OCI-LY7 (cell line): ENCODE data around the gene RCOR1. TPM values are rescaled to one million over a fixed set of nuclear protein-coding genes. Genes with fewer than 3 reads are reported as not detected.

ENCODE experiments used
- BruUV-seq: library from RNA; stranded (reverse); fragments of 400-500 nt; replicated peaks from 2 replicates; lab custom pipeline; 2021; lab: Mats Ljungman, UMichigan
- CTCF ChIA-PET: fragments of 300-600 bp; sonication (Branson Sonifier 250); formaldehyde crosslinking; loops from one replicate; lab custom pipeline; 2022; ENCODE audit warnings: antibody characterized with exemption; ENCODE audit not compliant: unreplicated experiment; lab: Charles Lee
- POLR2A ChIA-PET: fragments of 300-600 bp; sonication (Branson Sonifier 250); formaldehyde crosslinking; loops from one replicate; lab custom pipeline; 2022; ENCODE audit warnings: antibody characterized with exemption; lab: Charles Lee
- DNase-seq: peaks from one replicate; pipeline ENCODE4 v3.0.0-alpha.2; 2015; ENCODE audit warnings: low spot score
- H2AFZ ChIP-seq: fragments of 200-600 bp; sonication (generic), shearing (Covaris generic); 2 replicates; pipeline ENCODE4 v1.6.1; 2014; ENCODE audit warnings: mild to moderate bottlenecking, antibody characterized with exemption, low read length, moderate library complexity
- H3K27ac ChIP-seq: fragments of 200-600 bp; sonication (generic); 2 replicates; pipeline ENCODE4 v1.5.1; 2014; ENCODE audit warnings: mixed run types, low read depth, mild to moderate bottlenecking, moderate library complexity, low read length, inconsistent platforms; ENCODE audit not compliant: poor library complexity, severe bottlenecking
- H3K36me3 ChIP-seq: fragments of 200-600 bp; sonication (generic); 2 replicates; pipeline ENCODE4 v1.6.1; 2014; ENCODE audit warnings: mild to moderate bottlenecking, antibody characterized with exemption, low read length, moderate library complexity, mixed read lengths; ENCODE audit not compliant: insufficient read depth
- H3K4me1 ChIP-seq: fragments of 200-600 bp; sonication (generic); 2 replicates; pipeline ENCODE4 v1.5.1; 2014; ENCODE audit warnings: mild to moderate bottlenecking, low read length; ENCODE audit not compliant: insufficient read depth, poor library complexity, severe bottlenecking
- H3K4me2 ChIP-seq: fragments of 200-600 bp; sonication (generic); 2 replicates; pipeline ENCODE4 v1.6.1; 2014; ENCODE audit warnings: mild to moderate bottlenecking, low read length
- H3K4me3 ChIP-seq: fragments of 200-600 bp; sonication (generic); 2 replicates; pipeline ENCODE4 v1.5.1; 2014; ENCODE audit warnings: mild to moderate bottlenecking, low read depth, low read length; ENCODE audit not compliant: poor library complexity, severe bottlenecking
- H3K79me2 ChIP-seq: fragments of 200-600 bp; sonication (generic); 2 replicates; pipeline ENCODE4 v1.6.1; 2016; ENCODE audit warnings: low read depth, mild to moderate bottlenecking, low read length, moderate library complexity, mixed read lengths; ENCODE audit not compliant: insufficient read depth
- H3K9me2 ChIP-seq: fragments of 200-600 bp; sonication (generic); 2 replicates; pipeline ENCODE4 v1.6.1; 2016; ENCODE audit warnings: mild to moderate bottlenecking, low read length, mixed read lengths; ENCODE audit not compliant: insufficient read depth
- H3K9me3 ChIP-seq: fragments of 200-600 bp; sonication (generic); 2 replicates; pipeline ENCODE4 v1.6.1; 2014; ENCODE audit warnings: mild to moderate bottlenecking, mixed run types, low read length, mixed read lengths
- H4K20me1 ChIP-seq: fragments of 200-600 bp; sonication (generic); 2 replicates; pipeline ENCODE4 v1.6.1; 2014; ENCODE audit warnings: mild to moderate bottlenecking, antibody characterized with exemption, low read length, moderate library complexity, mixed read lengths; ENCODE audit not compliant: insufficient read depth
- EZH2phosphoT487 ChIP-seq: fragments of 200-600 bp; sonication (generic); IDR thresholded peaks from 2 replicates; pipeline ENCODE4 v1.6.1; 2018; ENCODE audit warnings: low read depth, borderline replicate concordance, mild to moderate bottlenecking, mixed run types, antibody characterized with exemption, low read length, moderate library complexity, mixed read lengths
- intact Hi-C: fragments of 100-400 bp; cut with micrococcal nuclease; formaldehyde crosslinking; loops from one replicate; pipeline ENCODE4 v1.10.0; 2022; ENCODE audit not compliant: unreplicated experiment
- total RNA-seq, 2 experiments: library from RNA; depleted of rRNA in 1 of 2; stranded (reverse); fragments of >200 nt in 1 of 2; shearing (Covaris generic) in 1 of 2; gene quantifications; 2 replicates each; pipeline ENCODE4 v1.2.3, GENCODE V29; 2014 to 2022
- TF ChIP-seq, protein P1 (sequence below): fragments of 200-600 bp; sonication (generic); conservative IDR thresholded peaks from 2 replicates; pipeline ENCODE4 v1.5.1; 2014; ENCODE audit warnings: mild to moderate bottlenecking, antibody characterized with exemption, low read length, moderate library complexity, mixed read lengths

Gene RCOR1
- total RNA-seq, 2 experiments from 2014 or later, result 12.1 to 30.2 TPM

DNA sequence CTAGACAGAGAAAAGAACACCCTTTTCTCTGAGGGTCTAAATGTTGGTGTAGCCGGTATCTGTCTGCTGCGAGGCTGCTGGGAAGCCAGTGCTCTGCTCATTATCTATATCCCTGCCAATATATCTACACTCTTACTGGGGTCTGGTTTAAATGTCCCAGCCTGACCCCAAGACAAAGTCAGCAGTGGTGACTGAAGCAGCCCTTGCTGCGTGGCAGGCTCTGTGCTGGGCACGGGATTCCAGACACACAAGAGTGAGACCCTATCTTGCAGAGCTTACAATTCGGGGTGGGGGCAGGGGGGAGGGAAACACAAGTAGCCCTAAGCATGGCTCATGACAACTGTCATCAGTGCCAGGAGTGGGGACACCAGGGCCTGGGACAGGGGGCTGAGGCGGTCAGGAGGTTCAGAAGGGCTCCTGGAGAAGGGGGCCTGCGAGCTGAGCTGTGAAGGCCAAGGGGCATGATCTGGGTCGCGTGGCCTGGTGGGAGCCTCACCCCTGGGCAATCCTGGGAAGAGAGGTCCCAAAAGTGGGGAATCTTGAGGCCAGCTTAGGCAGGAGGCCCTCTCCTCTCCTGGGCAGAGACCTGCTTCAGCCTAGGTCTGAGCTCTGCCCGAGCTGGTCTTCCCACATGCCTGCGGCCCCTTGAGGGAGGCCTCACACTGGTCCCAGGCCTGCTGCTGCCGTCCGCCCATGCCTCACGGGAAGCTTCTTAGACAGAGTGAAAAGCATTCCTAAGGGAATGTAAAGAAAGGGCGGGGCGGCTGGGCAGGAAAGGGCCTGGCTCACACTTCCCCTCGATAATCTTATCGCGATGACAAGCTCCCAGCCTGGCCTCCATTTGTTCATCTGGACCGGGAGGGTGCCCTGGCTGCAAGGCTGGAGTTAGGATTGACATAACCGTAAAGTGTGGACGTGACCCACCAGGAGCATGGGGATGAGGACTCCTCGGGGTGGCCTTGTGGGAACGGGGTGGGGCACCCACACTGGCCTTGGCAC lies 7.3 kb upstream of the RCOR1 start:
- DNase-seq, result no peak
- POLR2A ChIA-PET, result interaction anchor here (0.6 to 0.8 kb wide), 2 partner anchors 111 to 747 kb away, joined by 4 to 7 read pairs; no protein-coding TSS in a partner anchor
- no peak for TF ChIP-seq EZH2phosphoT487
- TF ChIP-seq, protein P1, sequence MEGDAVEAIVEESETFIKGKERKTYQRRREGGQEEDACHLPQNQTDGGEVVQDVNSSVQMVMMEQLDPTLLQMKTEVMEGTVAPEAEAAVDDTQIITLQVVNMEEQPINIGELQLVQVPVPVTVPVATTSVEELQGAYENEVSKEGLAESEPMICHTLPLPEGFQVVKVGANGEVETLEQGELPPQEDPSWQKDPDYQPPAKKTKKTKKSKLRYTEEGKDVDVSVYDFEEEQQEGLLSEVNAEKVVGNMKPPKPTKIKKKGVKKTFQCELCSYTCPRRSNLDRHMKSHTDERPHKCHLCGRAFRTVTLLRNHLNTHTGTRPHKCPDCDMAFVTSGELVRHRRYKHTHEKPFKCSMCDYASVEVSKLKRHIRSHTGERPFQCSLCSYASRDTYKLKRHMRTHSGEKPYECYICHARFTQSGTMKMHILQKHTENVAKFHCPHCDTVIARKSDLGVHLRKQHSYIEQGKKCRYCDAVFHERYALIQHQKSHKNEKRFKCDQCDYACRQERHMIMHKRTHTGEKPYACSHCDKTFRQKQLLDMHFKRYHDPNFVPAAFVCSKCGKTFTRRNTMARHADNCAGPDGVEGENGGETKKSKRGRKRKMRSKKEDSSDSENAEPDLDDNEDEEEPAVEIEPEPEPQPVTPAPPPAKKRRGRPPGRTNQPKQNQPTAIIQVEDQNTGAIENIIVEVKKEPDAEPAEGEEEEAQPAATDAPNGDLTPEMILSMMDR, result no peak
- CTCF ChIA-PET, result no interaction called here
- intact Hi-C loops, result no loop called here
- BruUV-seq, result no TSS peak
- Histone ChIP-seq H3K4me1 (peaks cover 10% of the 10 kb centered on the region), H3K9me2 (no peaks in the 10 kb centered on the region), H3K27ac (no peak overlapping the region), H3K36me3 (no peaks in the 10 kb centered on the region), H2AFZ (no peak overlapping the region), H3K9me3 (no peaks in the 10 kb centered on the region), H3K4me2 (no peak overlapping the region), H3K4me3 (no peak overlapping the region), H3K79me2 (no peaks in the 10 kb centered on the region), H4K20me1 (no peaks in the 10 kb centered on the region)

DNA sequence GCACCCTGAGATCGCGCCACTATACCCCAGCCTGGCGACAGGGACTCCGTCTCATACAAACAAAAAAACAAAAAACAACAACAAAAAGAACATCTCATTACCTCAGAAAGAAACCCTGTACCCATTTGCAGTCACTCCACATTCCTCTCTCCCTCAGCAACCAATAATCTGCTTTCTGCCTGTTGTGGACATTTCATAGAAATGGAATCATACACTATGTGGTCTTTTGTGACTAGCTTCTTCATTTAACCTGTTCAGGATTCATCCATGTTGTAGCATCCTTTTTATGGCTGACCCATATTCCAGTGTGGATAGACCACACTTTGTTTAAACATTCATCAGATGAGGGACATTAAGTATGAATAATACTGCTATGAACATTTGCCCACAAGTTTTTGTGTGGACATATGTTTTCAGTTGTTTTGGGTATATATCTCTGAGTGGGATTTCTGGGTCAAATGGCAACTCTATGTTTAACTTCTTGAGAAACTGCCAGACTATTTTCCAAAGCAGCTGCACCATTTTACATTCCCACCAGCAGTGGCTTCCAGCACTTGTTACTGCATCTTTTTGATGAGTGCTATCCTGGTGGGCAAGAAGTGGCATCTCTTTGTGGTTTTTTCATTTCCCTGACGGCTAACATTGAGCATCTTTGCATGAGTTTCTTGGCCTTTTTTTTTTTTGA lies 5.9 kb upstream of the RCOR1 start:
- H3K36me3 ChIP-seq, result no peaks in the 10 kb centered on the region
- no peaks in the 10 kb centered on the region for H3K9me2 ChIP-seq
- peaks cover 5% of the 10 kb centered on the region; the same call in 1 of the 2 replicates for H3K79me2 ChIP-seq
- POLR2A ChIA-PET, result no interaction called here
- no peak overlapping the region for H3K4me3 ChIP-seq
- H4K20me1 ChIP-seq, result no peaks in the 10 kb centered on the region
- H3K4me2 ChIP-seq, result peak overlapping the region; percentile 11; the same call in 1 of the 2 replicates
- TF ChIP-seq, protein P1, result no peak
- no peak for TF ChIP-seq EZH2phosphoT487
- H3K4me1 ChIP-seq, result peaks cover 21% of the 10 kb centered on the region
- H3K27ac ChIP-seq, result no peak overlapping the region
- H2AFZ ChIP-seq, result no peak overlapping the region
- CTCF ChIA-PET, result interaction anchor here (0.5 to 0.6 kb wide), 2 partner anchors 28 to 149 kb away, joined by 3 to 4 read pairs; no protein-coding TSS in a partner anchor
- H3K9me3 ChIP-seq, result no peaks in the 10 kb centered on the region
- intact Hi-C loops, result no loop called here
- no TSS peak for BruUV-seq
- DNase-seq, result peak; percentile 28
